ENCODE data around the gene LRRC28.

DNA sequence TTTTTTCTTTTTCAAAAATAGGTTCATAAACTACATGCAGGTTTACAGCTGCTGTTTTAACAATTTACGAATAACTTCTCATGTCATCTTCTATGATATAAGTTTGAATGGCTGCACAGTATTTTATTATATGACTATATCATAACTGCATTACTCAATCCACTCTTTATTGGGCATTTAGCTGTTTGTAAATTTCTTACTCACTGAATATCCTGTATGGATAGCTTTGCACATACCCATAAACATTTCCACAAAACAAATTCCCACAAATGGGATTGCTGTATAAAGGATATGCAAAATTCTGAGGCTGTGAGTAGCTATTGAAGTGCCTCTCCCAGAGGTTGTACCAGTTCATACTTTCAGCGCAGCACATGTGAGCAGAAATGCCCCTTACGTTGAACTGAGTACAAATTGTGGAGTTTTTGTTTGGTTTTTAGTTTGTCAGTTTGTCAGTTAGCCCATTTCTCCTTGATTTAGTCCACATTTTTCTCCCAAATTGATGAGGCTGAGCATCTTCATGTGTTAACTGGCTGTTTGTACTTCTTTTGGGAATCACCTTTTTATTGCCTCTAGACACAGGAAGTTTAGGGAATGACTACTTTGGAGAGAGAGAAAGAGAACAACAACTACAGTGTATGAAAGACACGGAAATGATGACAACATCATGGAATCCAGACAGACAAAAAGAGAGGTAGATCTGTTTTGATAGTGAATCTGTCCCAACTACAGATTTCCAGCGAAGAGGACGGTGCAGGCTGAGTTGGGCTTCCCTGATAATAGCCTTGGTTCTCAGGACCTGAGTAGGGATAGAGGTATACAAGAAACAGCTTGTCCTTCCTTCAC, 26.7 kb upstream of the LRRC28 start:
- TF ChIP-seq, protein P1, sequence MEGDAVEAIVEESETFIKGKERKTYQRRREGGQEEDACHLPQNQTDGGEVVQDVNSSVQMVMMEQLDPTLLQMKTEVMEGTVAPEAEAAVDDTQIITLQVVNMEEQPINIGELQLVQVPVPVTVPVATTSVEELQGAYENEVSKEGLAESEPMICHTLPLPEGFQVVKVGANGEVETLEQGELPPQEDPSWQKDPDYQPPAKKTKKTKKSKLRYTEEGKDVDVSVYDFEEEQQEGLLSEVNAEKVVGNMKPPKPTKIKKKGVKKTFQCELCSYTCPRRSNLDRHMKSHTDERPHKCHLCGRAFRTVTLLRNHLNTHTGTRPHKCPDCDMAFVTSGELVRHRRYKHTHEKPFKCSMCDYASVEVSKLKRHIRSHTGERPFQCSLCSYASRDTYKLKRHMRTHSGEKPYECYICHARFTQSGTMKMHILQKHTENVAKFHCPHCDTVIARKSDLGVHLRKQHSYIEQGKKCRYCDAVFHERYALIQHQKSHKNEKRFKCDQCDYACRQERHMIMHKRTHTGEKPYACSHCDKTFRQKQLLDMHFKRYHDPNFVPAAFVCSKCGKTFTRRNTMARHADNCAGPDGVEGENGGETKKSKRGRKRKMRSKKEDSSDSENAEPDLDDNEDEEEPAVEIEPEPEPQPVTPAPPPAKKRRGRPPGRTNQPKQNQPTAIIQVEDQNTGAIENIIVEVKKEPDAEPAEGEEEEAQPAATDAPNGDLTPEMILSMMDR (IDR thresholded peaks at IDR 0.05; ENCODE audit: low read depth, low read length, poor library complexity, severe bottlenecking), result no peak
- no peak for TF ChIP-seq EZH2phosphoT487 (IDR thresholded peaks at IDR 0.05; ENCODE audit: borderline replicate concordance, low read length)

Measured in DOHH2 (cell line).